ENCODE results near the gene PLIN3. TPM values are rescaled to one million over a fixed set of nuclear protein-coding genes. Genes with fewer than 3 reads are reported as not detected.

The PLIN3 gene
- total RNA-seq, 1 experiment from 2014 or later = 157 TPM

DNA sequence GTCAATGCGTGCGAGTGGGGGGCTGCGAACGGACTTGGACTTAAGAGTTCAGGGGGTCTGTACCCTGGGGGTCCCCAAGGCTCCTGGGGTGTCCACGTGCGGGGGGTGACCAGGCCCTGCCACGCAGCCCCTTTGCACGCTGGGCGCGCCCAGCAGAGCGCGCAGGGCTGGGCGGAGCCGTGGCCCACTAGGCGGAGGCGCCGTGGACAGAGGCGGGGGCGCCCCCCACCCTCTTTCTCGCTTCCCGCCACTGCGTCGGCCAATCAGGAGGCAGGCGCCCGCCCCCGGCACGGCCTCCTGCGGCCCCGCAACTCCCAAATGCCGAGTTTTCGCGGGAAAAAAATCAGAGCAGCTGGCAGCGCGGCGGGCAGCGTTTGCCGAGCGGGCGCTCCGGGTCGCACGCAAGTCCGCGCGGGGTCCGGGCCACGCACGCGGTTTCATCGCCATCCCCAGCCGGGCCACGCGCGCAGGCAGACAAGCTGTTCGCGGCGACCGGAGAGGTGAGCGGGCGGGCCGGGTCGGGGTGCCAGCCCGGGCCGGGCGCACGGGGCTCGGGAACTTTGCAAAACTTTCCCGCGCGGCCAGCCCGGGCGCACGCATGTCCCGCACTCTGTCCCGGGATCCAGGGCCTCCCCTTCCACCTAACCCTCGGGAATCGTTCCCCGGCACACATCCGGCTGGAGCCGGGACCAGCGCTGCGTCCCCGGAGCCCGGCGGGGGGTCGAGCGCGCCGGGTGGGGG lies 41.9 kb upstream of the PLIN3 start, which contains the start of gene UHRF1:
UHRF1 (plus strand) TSS at position 346 of the 741 bp plus-strand sequence. CDS start 1,385 bp downstream, outside the sequence.
- DNase-seq (ENCODE audit: low read depth, low spot score) (no peak), ATAC-seq (peak; percentile 65)
- ChIA-PET POLR2A (no interaction called here), CTCF (no interaction called here)
- H3K27me3 ChIP-seq (ENCODE audit: control insufficient read depth, insufficient read depth, low read length) = no peaks in the 10 kb centered on the region
- BruUV-seq (replicated peaks) = no TSS peak
- in situ Hi-C loops (cut with HindIII; ENCODE audit: low pct_unique_long_range_greater_than_20kb, low sequenced_read_pairs) (no loop called here), intact Hi-C loops (cut with micrococcal nuclease; ENCODE audit: unreplicated experiment) (no loop called here)
- H3K9me3 ChIP-seq (ENCODE audit: control insufficient read depth, insufficient read depth, low read depth, low read length) = no peaks in the 10 kb centered on the region
- TF ChIP-seq SIN3A (IDR thresholded peaks at IDR 0.05; ENCODE audit: borderline replicate concordance, insufficient read depth, low read depth, low read length) (no peak), CTCF (IDR thresholded peaks at IDR 0.05) (no peak), POLR2AphosphoS5 (IDR thresholded peaks at IDR 0.05; ENCODE audit: low read depth, low read length) (0 out of 2 replicates have a peak, but pooled peaks have one; percentile 24), TCF7L2 (IDR thresholded peaks at IDR 0.05; ENCODE audit: low read depth, low read length) (no peak), REST (IDR thresholded peaks at IDR 0.05; ENCODE audit: insufficient read depth in 1 of 2, low read depth in 2 of 2, low read length in 1 of 2) (no peak)
- peaks cover 1% of the 10 kb centered on the region; the same call in 1 of the 2 replicates for H3K36me3 ChIP-seq (ENCODE audit: control insufficient read depth, insufficient read depth, low read length)
- H3K4me3 ChIP-seq (ENCODE audit: low read depth in 2 of 2, low read length in 2 of 2) = peak within 1 kb of the TSS; percentile 55 to 61
- H3K27ac ChIP-seq (ENCODE audit: low read length) = peak within 1 kb of the TSS; percentile 93
- H3K4me1 ChIP-seq (ENCODE audit: control insufficient read depth, insufficient read depth, low read length) = peaks cover 20% of the 10 kb centered on the region

DNA sequence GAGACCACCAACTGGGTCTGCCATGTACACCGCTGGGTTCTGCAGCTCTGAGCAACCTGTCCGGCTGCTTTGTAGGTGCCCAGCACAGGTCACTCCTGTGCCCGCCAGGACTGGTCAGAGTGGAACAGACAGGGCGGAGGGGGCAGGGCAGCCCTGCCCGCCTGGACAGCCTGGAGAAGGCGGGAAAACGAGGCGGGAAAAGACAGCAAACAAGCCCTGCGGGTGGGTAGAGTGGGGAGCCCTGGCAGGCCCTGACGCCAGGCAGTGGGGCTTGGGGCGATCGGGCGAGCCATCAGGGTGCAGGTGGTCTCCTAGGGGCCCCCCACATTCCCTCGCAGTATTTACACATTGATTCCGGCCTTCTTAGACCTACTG lies 41.3 kb upstream of the PLIN3 start:
- ChIA-PET POLR2A (no interaction called here), CTCF (no interaction called here)
- peaks cover 19% of the 10 kb centered on the region for H3K4me1 ChIP-seq (ENCODE audit: control insufficient read depth, insufficient read depth, low read length)
- peak overlapping the region in 1 of 2 experiments; percentile 55; a peak in 2 of 4 replicates for H3K4me3 ChIP-seq (ENCODE audit: low read depth in 2 of 2, low read length in 2 of 2)
- H3K27me3 ChIP-seq (ENCODE audit: control insufficient read depth, insufficient read depth, low read length) = no peaks in the 10 kb centered on the region
- H3K36me3 ChIP-seq (ENCODE audit: control insufficient read depth, insufficient read depth, low read length) = no peaks in the 10 kb centered on the region; the same call in 1 of the 2 replicates
- DNase-seq (ENCODE audit: low read depth, low spot score) (no peak), ATAC-seq (no peak)
- in situ Hi-C loops (cut with HindIII; ENCODE audit: low pct_unique_long_range_greater_than_20kb, low sequenced_read_pairs) (no loop called here), intact Hi-C loops (cut with micrococcal nuclease; ENCODE audit: unreplicated experiment) (no loop called here)
- TF ChIP-seq TCF7L2 (IDR thresholded peaks at IDR 0.05; ENCODE audit: low read depth, low read length) (no peak), POLR2AphosphoS5 (IDR thresholded peaks at IDR 0.05; ENCODE audit: low read depth, low read length) (no peak), SIN3A (IDR thresholded peaks at IDR 0.05; ENCODE audit: borderline replicate concordance, insufficient read depth, low read depth, low read length) (no peak), REST (IDR thresholded peaks at IDR 0.05; ENCODE audit: insufficient read depth in 1 of 2, low read depth in 2 of 2, low read length in 1 of 2) (no peak), CTCF (IDR thresholded peaks at IDR 0.05) (no peak)
- BruUV-seq (replicated peaks) = no TSS peak
- H3K9me3 ChIP-seq (ENCODE audit: control insufficient read depth, insufficient read depth, low read depth, low read length) = no peaks in the 10 kb centered on the region
- peak overlapping the region; percentile 44; the same call in 1 of the 2 replicates for H3K27ac ChIP-seq (ENCODE audit: low read length)

Data from Panc1 (cell line).